ENCODE results near the gene ATP6V1A.
"Not testable (repeated sequence)": the region's sequence is repeated elsewhere in the genome, so short reads cannot be mapped to it uniquely, and the experiment has no call there.

The ATP6V1A gene

DNA sequence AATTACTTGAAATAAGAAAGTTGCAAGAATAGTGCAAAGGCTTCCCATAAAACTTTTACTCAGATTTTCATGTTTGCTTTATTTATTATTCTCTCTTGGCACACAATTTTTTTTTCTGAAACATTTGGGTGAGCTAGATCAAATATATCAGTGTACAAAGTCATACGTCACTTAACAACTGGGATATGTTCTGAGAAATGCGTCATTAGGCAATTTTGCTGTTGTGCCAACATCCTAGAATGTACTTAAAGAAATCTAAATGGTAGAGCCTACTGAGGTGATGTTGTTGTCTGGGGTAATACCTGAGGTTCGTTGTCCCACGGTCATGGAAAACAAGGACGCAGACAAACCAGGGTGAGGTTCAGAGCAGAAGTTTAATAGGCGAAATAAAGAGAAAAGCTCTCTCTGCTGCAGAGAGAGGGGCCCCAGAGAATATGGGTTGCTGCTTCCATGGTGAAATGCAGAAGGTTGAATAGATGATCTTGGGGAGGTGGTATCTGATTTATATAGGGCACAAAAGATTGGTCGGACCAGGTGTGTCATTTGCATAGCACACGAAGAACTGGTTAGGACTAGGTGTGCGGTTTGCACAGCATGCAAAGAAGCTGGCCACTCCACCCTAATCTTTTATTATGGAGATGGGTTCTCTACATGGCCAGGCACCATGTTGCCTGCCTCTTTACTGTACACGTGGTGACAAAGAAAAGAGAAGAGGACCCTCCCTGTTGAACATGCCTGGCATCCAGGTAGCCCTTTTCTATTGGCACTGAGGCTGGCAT, 82.9 kb downstream of the ATP6V1A start:
- DNase-seq (ENCODE audit: low spot score): no peak

DNA sequence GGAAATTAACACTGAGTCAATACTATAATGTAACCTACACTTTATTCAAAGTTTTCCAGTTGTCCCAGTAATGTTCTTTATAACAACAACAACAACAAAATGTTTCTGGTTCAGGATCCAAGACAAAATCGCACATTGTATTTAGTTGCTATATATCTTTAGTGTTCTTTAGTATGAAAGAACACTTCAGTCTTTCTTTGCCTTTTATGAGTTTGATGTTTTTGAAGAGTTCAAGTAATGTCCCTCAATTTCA, 84.2 kb downstream of the ATP6V1A start:
- DNase-seq (ENCODE audit: low spot score): no peak

DNA sequence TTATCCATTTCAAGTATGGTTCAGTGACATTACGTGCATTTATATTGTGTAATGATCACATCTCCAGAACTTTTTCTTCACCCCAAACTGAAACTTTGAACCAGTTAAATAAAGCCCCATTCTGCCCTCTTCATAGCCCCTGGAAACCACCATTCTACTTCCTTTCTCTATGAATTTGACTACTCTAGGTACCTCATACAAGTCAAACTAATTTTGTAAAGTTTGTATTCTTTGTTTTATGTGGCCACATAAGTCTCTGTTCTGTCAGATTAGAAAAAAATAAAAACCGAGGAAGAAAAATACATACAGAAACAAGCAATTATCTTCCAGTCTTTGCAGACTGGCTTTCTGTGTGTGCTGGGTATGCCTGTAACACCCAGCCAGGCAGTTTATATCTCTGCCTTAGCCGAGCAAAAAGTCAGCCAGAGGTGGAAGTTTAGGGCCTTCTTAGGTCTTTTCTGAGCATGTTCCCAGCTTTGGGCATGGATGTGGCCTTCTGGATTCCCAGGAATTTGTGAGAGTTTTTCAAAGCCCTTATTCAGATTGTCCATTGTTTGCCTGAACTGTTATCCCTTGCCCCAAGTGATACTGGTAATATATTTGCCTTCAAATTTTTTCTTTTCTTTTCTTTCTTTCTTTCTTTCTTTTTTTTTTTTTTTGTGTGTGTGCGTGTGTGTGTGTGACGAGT, 85.8 kb downstream of the ATP6V1A start:
- DNase-seq (ENCODE audit: low spot score): no peak

DNA sequence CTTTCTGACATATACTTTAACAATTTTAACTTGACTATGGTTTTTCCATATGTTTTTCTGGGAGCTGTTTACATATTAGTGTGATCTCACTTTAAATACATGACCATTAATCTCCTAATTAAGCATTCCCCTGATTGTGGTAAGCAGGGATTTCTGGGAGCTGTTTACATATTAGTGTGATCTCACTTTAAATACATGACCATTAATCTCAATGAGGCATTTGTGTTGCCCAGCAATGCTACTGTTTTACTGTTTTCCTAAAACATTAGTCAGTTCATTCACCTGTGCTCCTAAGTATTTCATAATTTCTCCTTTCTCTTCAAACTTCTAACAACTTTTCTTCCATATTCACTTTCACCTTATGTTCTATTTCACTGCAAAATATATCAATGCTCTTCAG, 88.1 kb downstream of the ATP6V1A start:
- DNase-seq (ENCODE audit: low spot score): no peak

DNA sequence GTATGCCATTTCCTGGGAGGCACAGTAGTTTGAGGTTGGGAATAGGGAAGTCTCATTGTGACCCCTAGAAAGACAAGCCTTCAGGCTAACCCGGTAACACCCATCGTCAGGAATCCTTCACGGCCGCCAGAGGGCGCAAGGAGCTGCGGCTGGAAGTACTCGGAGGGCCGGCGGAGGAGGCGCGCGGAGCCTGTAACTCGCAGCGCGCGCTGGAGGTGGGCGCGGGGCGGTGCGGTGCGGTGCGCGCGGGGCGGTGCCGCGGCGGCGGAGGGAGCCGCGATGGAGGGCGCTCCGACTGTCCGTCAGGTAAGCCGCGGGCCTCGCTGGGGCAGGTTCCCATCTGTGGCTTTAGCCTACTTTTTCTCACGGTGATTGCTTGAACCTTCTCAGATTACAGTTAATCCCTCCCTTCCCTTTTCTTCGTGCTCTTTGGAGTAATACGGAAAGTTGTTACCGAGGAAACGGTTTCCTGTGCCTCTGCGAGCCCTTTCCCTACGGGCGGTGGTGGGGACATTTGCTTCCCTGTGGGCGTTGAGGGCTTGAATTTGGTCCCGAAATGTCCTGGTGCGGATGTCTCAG, 91.9 kb downstream of the ATP6V1A start, which contains the start of gene GRAMD1C:
TSS of gene GRAMD1C (plus strand) at position 158 of the 579 bp plus-strand sequence. CDS start at position 280, 122 bp downstream.
- DNase-seq (ENCODE audit: low spot score): peak; percentile 91

DNA sequence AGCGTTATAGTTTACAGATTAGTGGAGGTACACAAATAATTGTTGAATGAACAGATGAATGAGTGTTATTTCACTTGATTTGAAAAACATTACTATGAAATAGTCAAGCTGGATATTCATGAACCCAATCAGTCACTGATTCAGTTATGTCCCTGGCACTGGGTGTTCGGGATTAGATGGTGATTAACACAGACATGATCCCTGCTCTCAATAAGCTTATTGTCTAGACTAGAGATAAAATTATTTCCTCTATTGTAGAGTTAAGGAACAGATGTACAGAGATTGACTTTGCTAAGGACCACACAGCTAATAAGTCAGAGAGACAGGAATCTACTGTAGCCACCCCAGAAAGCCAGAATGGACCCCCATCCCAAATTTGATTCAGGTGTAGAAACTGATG, 92.7 kb downstream of the ATP6V1A start:
- DNase-seq (ENCODE audit: low spot score): no peak

DNA sequence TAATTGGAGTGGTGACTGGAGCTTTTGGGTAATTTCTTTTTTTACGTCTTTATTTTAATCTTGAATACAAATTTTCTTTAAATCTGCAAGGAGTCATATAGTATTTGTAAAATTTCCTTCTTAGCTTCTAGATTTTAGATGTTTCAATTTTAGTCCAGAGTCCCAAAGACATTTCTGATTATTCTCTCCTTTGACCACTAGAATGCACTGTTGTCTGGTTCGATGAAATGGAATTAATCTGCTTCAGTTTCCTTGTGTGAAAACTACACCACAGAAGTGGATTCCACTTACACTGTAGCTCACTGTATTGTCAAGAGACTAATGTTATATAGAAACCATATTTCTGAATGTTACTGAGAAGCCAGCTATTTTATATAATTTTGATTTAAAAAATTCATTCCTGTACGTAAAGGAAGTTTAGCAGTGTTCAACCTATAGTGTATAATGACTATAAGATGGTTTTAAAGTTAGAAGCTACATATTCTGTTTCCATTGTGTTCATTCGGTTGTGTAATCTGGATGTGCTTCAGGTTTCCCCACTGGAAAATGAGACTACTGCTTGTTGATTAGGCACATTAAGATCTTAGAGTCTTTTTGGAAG, 97.9 kb downstream of the ATP6V1A start:
- peak; percentile 30 for DNase-seq (ENCODE audit: low spot score)

DNA sequence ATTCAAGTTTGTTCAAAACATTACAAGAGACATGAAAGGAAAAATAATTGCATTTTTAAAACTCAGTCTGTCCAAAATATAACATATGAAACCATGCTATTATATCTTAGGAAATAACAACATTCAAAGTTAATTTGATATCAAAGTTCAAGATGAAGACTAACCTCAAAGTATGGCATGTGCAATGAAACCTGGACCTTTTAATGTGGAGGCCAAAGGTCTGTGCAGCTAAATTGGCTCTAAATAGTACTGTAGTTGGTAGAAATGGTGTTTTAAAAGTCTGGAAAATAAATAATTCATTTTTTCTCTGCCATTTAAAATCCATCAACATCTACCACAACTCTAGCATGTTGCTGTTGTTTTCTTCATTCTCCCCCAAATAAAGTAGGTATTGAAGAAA, 100.4 kb downstream of the ATP6V1A start:
- DNase-seq (ENCODE audit: low spot score): no peak

DNA sequence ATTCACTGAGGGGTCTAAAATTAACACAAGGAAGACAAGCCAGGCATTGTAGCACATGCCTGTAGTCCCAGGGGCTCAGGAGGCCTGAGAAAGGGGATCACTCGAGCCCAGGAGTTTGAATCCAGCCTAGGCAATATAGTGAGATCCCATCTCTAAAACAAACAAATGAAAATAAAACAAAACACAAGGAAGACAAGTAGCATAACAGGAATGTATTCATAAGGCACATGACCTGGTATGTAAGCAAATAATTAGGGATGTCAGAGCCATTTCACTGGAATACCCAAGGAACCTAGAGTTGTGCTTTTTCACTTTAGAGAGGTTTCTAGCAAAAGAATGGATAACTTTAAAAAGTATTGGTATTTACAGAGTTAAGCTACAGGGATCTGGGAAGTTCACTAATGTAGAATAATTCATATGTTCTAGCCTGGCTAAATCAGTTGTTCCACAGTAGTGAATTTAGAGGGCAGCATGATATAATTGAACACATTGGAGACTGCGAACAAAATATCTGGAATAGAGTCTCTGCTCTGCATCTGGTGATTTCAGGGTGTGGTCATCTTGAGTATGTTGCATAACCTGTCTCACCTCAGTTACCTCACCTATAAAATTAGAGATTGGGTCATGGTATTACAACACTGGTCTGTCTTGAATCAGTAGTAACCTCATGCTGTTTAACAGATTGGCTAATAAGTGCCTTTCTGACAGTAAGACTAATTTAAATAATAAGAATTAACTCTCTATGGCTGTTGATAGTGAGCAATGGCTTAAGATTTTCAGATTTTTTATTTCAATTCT, 101.0 kb downstream of the ATP6V1A start:
- DNase-seq (ENCODE audit: low spot score): peak; percentile 12

DNA sequence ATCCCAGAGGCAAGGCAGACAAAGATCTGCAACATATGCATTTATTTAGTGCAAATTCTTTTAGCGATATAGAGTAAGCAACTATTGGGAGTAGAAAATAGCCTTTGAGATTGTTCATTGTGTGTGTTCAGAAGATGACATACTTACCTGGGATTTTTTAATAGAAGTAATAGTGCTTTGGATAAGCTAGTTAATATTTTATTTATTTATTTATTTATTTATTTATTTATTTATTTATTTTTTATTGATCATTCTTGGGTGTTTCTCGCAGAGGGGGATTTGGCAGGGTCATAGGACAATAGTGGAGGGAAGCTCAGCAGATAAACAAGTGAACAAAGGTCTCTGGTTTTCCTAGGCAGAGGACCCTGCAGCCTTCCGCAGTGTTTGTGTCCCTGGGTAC, 102.2 kb downstream of the ATP6V1A start:
- DNase-seq (ENCODE audit: low spot score): not testable (repeated sequence)

DNA sequence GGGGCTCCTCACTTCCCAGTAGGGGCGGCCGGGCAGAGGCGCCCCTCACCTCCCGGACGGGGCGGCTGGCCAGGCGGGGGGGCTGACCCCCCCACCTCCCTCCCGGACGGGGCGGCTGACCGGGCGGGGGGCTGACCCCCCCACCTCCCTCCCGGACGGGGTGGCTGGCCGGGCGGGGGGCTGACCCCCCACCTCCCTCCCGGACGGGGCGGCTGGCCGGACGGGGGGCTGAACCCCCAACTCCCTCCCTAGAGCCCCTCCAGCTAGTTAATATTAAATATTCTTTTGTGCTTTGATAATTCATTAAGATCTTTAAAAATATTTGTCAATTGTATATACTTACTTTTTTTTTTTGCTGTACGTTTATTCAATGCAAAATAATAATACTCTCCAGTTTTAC, 103.0 kb downstream of the ATP6V1A start:
- DNase-seq (ENCODE audit: low spot score): not testable (repeated sequence)

DNA sequence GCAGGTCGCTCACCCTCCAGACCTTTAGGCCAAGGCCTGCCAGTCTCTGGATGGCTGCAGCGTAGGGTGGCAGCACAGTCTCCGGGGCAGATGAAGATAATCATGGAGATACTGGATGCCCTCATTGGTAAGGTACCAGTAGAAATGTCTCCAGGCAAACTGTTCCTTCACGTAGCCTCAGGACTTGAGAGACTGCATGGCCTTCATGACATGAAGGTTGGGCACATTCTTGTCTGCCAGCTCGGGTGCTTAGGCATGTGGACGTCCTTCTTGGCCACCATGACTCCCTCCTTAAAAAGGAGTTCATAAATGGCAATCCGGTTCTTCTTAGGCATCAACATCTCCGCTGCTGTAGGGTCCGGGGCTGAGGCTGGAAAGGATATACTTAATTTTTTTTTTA, 103.6 kb downstream of the ATP6V1A start:
- not testable (repeated sequence) for DNase-seq (ENCODE audit: low spot score)

DNA sequence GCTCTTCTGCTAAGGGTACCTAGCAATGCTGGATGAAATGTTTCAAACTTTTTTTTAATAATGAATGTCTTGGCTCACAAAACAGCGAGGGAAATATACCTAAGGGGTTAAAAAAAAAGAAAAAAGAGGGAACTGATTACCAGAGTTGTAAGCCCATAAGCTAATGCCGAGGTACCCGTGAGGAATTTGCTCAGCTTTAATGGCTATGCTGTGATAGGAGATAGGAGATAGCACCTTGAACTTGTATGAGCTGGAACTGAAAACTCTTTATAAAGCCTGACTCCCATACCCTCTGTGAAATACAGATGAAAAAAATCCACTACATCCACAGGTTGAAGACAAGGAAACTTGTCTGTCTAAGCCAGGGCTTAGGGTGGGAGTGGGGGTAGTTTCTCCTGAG, 105.7 kb downstream of the ATP6V1A start:
- DNase-seq (ENCODE audit: low spot score): no peak
